Measurements from ENCODE around the gene MARCHF11.

DNA sequence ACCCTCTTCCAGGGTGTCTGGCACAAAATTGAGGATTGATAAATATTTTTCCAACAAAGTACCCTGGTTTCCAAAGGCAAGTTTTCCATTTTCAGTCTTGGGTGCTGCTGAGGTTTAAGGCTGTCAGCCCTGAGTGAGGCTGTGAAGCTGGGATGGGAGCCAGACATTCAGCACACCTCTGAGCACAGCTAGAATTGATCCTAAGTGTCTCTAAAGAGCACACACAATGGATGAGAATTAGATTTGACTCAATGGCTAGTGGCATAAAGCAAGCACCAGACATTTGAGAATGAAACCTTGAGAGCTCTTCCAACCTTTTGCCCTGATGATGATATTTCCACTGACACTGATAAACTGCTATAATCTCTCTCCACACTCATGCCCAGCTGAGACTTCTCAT lies 131.5 kb downstream of the MARCHF11 start:
- TF ChIP-seq EZH2 (IDR thresholded peaks at IDR 0.05; ENCODE audit: borderline replicate concordance, low read length): no peak
- TF ChIP-seq, protein P1, sequence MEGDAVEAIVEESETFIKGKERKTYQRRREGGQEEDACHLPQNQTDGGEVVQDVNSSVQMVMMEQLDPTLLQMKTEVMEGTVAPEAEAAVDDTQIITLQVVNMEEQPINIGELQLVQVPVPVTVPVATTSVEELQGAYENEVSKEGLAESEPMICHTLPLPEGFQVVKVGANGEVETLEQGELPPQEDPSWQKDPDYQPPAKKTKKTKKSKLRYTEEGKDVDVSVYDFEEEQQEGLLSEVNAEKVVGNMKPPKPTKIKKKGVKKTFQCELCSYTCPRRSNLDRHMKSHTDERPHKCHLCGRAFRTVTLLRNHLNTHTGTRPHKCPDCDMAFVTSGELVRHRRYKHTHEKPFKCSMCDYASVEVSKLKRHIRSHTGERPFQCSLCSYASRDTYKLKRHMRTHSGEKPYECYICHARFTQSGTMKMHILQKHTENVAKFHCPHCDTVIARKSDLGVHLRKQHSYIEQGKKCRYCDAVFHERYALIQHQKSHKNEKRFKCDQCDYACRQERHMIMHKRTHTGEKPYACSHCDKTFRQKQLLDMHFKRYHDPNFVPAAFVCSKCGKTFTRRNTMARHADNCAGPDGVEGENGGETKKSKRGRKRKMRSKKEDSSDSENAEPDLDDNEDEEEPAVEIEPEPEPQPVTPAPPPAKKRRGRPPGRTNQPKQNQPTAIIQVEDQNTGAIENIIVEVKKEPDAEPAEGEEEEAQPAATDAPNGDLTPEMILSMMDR (conservative IDR thresholded peaks at IDR 0.05 in 1 of 2, IDR thresholded peaks at IDR 0.05 in 1 of 2; ENCODE audit: extremely low read depth in 1 of 2, insufficient read depth in 1 of 2, low read depth in 1 of 2, low read length in 2 of 2): no peak
